22Rv1 (cell line): Measurements from ENCODE around the gene IGSF9B.

Source experiments
- ZFX ChIP-seq: fragments of 450-650 bp; IDR thresholded peaks from 2 replicates; pipeline ENCODE4 v1.6.1; 2017; ENCODE audit warnings: antibody characterized with exemption, borderline replicate concordance
- TF ChIP-seq, protein P1 (sequence below): fragments of 450-650 bp; IDR thresholded peaks from 2 replicates; pipeline ENCODE4 v1.5.1; 2017; ENCODE audit warnings: mild to moderate bottlenecking

DNA sequence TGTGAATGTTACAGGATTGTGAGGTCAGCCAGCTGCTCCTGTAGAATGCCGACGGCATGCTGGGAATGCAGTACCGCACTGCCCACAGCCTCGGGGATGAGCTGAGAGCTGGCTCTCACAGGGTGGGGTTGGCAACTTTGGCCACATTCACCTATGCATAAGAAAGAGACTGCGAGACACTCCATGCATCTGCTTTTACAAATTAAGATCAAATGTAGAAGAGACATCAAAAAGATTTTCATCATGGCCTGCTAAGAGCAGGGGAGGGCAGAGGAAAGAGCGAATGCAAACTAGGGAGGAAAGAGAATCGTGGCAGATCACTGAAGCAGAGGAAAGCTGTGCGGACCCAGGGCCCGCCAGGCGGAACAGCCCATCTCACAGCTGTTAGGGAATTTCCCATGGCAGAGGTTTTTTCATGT, 61.7 kb downstream of the IGSF9B start:
- TF ChIP-seq, protein P1, sequence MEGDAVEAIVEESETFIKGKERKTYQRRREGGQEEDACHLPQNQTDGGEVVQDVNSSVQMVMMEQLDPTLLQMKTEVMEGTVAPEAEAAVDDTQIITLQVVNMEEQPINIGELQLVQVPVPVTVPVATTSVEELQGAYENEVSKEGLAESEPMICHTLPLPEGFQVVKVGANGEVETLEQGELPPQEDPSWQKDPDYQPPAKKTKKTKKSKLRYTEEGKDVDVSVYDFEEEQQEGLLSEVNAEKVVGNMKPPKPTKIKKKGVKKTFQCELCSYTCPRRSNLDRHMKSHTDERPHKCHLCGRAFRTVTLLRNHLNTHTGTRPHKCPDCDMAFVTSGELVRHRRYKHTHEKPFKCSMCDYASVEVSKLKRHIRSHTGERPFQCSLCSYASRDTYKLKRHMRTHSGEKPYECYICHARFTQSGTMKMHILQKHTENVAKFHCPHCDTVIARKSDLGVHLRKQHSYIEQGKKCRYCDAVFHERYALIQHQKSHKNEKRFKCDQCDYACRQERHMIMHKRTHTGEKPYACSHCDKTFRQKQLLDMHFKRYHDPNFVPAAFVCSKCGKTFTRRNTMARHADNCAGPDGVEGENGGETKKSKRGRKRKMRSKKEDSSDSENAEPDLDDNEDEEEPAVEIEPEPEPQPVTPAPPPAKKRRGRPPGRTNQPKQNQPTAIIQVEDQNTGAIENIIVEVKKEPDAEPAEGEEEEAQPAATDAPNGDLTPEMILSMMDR, result no peak
- TF ChIP-seq ZFX, result no peak
